CD14-positive monocyte (primary cell): ENCODE data around the gene SETD1A. TPM values are rescaled to one million over a fixed set of nuclear protein-coding genes. Genes with fewer than 3 reads are reported as not detected.
A peak's percentile ranks its signal among the peaks of the same experiment; 100 is the strongest.

ENCODE experiments used
- DNase-seq, 3 donors: peaks; one replicate each; pipeline ENCODE4 v3.0.0-alpha.2; 2011 to 2022
- H2AFZ ChIP-seq: 2 replicates; pipeline ENCODE4 v1.6.0; 2012; ENCODE audit warnings: mild to moderate bottlenecking, low read depth, low read length, inconsistent platforms; ENCODE audit not compliant: insufficient read depth, poor library complexity, severe bottlenecking
- H3K27ac ChIP-seq, 2 donors: 1 replicate in 1 of 2; 2 replicates in 1 of 2; pipeline ENCODE4 v1.5.1; 2012 to 2013; ENCODE audit warnings: low read length in 2 of 2, control low read depth in 1 of 2, inconsistent platforms in 1 of 2, low read depth in 1 of 2, mild to moderate bottlenecking in 1 of 2
- H3K27me3 ChIP-seq, 2 donors: one replicate each; pipeline versions ENCODE4 v1.6.0 to v1.6.1; 2011 to 2013; ENCODE audit warnings: low read length in 2 of 2; ENCODE audit not compliant: control insufficient read depth in 2 of 2, insufficient read depth in 2 of 2
- H3K36me3 ChIP-seq, 2 donors: replicated peaks in 1 of 2; 1 replicate in 1 of 2; 2 replicates in 1 of 2; pipeline versions ENCODE4 v1.5.1 to v1.6.1; 2012 to 2013; ENCODE audit warnings: low read length in 2 of 2, control low read depth in 1 of 2, inconsistent platforms in 1 of 2, mild to moderate bottlenecking in 1 of 2; ENCODE audit not compliant: insufficient read depth in 2 of 2, control insufficient read depth in 1 of 2
- H3K4me1 ChIP-seq, 2 donors: 1 replicate in 1 of 2; 2 replicates in 1 of 2; pipeline versions ENCODE4 v1.5.1 to v1.6.1; 2012 to 2013; ENCODE audit warnings: low read length in 2 of 2, control low read depth in 1 of 2, inconsistent platforms in 1 of 2, mild to moderate bottlenecking in 1 of 2, moderate library complexity in 1 of 2; ENCODE audit not compliant: insufficient read depth in 2 of 2, control insufficient read depth in 1 of 2
- H3K4me2 ChIP-seq: replicated peaks from 2 replicates; pipeline ENCODE3; 2012; ENCODE audit warnings: low read length, moderate library complexity, mild to moderate bottlenecking; ENCODE audit not compliant: poor library complexity, severe bottlenecking; ENCODE audit errors: extremely low read depth
- H3K4me3 ChIP-seq, 3 experiments: fragments of 200-600 bp in 1 of 3; sonication (generic) in 1 of 3; replicated peaks in 1 of 3; 1 replicate in 2 of 3; 2 replicates in 1 of 3; pipeline ENCODE4 v1.5.1; 2011 to 2013; ENCODE audit warnings: low read length in 3 of 3, mild to moderate bottlenecking in 3 of 3, control low read depth in 2 of 3, low read depth in 2 of 3, inconsistent platforms in 1 of 3, moderate library complexity in 1 of 3
- H3K79me2 ChIP-seq: 2 replicates; pipeline ENCODE4 v1.6.0; 2012; ENCODE audit warnings: mild to moderate bottlenecking, control low read depth, inconsistent platforms, low read length, moderate library complexity; ENCODE audit not compliant: insufficient read depth
- H3K9ac ChIP-seq: 2 replicates; pipeline ENCODE4 v1.6.0; 2017; ENCODE audit warnings: low read length, mild to moderate bottlenecking; ENCODE audit not compliant: insufficient read depth, poor library complexity, severe bottlenecking
- H3K9me3 ChIP-seq, 2 donors: replicated peaks in 1 of 2; 1 replicate in 1 of 2; 2 replicates in 1 of 2; pipeline versions ENCODE4 v1.5.1 to v1.6.1; 2012 to 2013; ENCODE audit warnings: low read length in 2 of 2, control low read depth in 1 of 2; ENCODE audit not compliant: control insufficient read depth in 1 of 2, insufficient read depth in 1 of 2
- H4K20me1 ChIP-seq: 2 replicates; pipeline ENCODE4 v1.6.0; 2012; ENCODE audit warnings: mild to moderate bottlenecking, low read length, control low read depth, moderate library complexity; ENCODE audit not compliant: insufficient read depth
- H3K27ac Mint-ChIP-seq, 7 donors: one replicate each; pipeline ENCODE4 v1.8.0; 2020; ENCODE audit warnings: mild to moderate bottlenecking in 7 of 7, mixed read lengths in 7 of 7, moderate library complexity in 6 of 7, inconsistent platforms in 2 of 7
- H3K27me3 Mint-ChIP-seq, 3 donors: one replicate each; pipeline ENCODE4 v1.8.0; 2021 to 2022; ENCODE audit warnings: low read depth in 3 of 3, mild to moderate bottlenecking in 3 of 3, mixed read lengths in 3 of 3, moderate library complexity in 3 of 3, inconsistent platforms in 1 of 3
- H3K36me3 Mint-ChIP-seq, 2 donors: one replicate each; pipeline ENCODE4 v1.8.0; 2020; ENCODE audit warnings: mixed read lengths in 2 of 2, inconsistent platforms in 1 of 2, mild to moderate bottlenecking in 1 of 2
- H3K4me1 Mint-ChIP-seq: one replicate; pipeline ENCODE4 v1.8.0; 2020; ENCODE audit warnings: mild to moderate bottlenecking, mixed read lengths
- H3K4me3 Mint-ChIP-seq, 2 donors: one replicate each; pipeline ENCODE4 v1.8.0; 2020; ENCODE audit warnings: mild to moderate bottlenecking in 2 of 2, mixed read lengths in 2 of 2, moderate library complexity in 1 of 2
- H3K9me3 Mint-ChIP-seq, 7 donors: one replicate each; pipeline ENCODE4 v1.8.0; 2020 to 2022; ENCODE audit warnings: mixed read lengths in 7 of 7, mild to moderate bottlenecking in 6 of 7, moderate library complexity in 6 of 7, inconsistent platforms in 2 of 7
- CTCF ChIP-seq: fragments of 200-600 bp; IDR thresholded peaks from one replicate; pipeline ENCODE4 v1.8.0; 2022; ENCODE audit warnings: antibody characterized with exemption, mild to moderate bottlenecking
- WGBS: methylation state at CpG from one replicate; pipeline ENCODE4 v1.1.5; 2013; ENCODE audit warnings: missing lambda C conversion rate; ENCODE audit not compliant: insufficient coverage; 5-methylcytosine and 5-hydroxymethylcytosine counted together
- intact Hi-C, 2 donors: fragments of 100-400 bp; cut with micrococcal nuclease; formaldehyde crosslinking; loops; one replicate each; pipeline versions ENCODE4 v1.15.0 to v1.15.1; 2023
- polyA plus RNA-seq, 3 donors: library from polyadenylated mRNA; depleted of rRNA in 1 of 3; unstranded in 2 of 3; stranded (reverse) in 1 of 3; fragments of 300-500 nt in 2 of 3; fragments of >200 nt in 1 of 3; fragmentation: Illumina TruSeq in 2 of 3; gene quantifications; 1 replicate in 2 of 3; 2 replicates in 1 of 3; pipeline ENCODE4 v1.2.3, GENCODE V29; 2012 to 2021

SETD1A gene
- polyA plus RNA-seq, 3 donors: 0.16 to 6.6 (median 1.3) TPM

DNA sequence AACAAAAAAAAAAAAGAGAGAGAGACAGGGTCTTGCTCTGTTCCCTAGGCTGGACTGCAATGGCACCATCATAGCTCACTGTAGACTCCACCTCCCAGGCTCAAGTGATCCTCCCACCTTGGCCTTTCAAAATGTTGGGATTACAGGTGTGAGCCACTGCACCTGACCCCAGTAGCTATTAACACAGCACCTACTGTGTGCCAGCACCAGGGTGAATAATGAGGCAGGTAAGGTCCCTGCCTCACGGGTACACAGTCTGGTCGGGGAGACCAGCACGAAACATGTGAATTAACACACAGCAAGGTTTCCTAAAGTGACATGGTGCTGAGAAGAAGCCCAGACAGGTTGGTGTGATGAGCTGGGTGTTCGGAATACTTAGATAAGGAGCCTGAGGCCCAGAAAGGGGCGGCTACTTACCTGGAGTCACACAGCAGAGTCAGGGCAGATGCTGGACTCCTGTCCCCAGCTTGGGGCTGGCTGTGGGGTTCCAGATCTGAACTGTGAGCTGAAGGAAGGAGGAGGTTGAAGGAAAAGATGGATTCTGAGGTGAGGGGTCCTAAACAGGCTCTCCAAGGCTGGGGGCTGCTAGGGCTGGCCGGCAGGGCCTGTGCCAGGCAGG is 44.7 kb upstream of the SETD1A start:
- no peak for DNase-seq
- 95% methylated on average over 3 of the region's 6 CpGs for WGBS
- H3K36me3 Mint-ChIP-seq: no peaks in the 10 kb centered on the region
- intact Hi-C loops: no loop called here
- Histone ChIP-seq H3K9me3 (no peaks in the 10 kb centered on the region), H3K4me1 (no peaks in the 10 kb centered on the region), H3K27ac (no peak overlapping the region), H2AFZ (no peak overlapping the region), H3K27me3 (no peaks in the 10 kb centered on the region), H3K36me3 (no peaks in the 10 kb centered on the region), H3K4me2 (no peak overlapping the region), H3K4me3 (no peak overlapping the region), H3K9ac (no peak overlapping the region), H4K20me1 (no peaks in the 10 kb centered on the region), H3K79me2 (no peaks in the 10 kb centered on the region)
- H3K4me1 Mint-ChIP-seq: peaks cover 3% of the 10 kb centered on the region
- peaks cover 0 to 8% (median 8%) of the 10 kb centered on the region in 3 donors for H3K27me3 Mint-ChIP-seq
- peak overlapping the region in 1 of 7 donors; percentile 7 for H3K27ac Mint-ChIP-seq
- TF ChIP-seq CTCF: no peak
- no peaks in the 10 kb centered on the region for H3K9me3 Mint-ChIP-seq
- no peak overlapping the region for H3K4me3 Mint-ChIP-seq

DNA sequence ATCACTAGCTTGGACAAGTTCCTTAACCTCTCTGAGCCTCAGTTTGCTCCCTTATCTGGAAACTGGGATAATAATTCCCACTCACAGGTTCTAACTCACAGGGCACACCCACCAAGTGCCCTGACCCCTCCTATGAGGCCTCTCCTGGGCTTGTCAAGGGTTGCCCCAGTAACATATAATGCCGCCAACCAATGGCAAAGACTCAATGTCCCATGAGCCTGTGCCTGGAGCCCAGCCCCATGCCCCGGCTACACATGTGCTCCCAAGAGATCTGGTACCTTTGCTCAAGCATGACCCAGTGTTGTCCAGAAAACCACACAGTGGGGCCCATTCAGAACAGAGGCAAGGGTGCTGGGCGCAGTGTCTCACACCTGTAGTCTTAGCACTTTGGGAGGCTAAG is 42.7 kb upstream of the SETD1A start:
- Mint-ChIP-seq H3K36me3 (no peaks in the 10 kb centered on the region), H3K27ac (no peak overlapping the region), H3K27me3 (peaks cover 0 to 8% (median 2%) of the 10 kb centered on the region in 3 donors), H3K4me3 (no peak overlapping the region), H3K9me3 (peaks cover 4 to 9% (median 6%) of the 10 kb centered on the region in 7 donors), H3K4me1 (peaks cover 9% of the 10 kb centered on the region)
- TF ChIP-seq CTCF: no peak
- H3K27me3 ChIP-seq: no peaks in the 10 kb centered on the region
- peaks cover 0 to 5% of the 10 kb centered on the region in 2 donors for H3K4me1 ChIP-seq
- DNase-seq: no peak
- H3K9me3 ChIP-seq: peaks cover 0 to 5% of the 10 kb centered on the region in 2 donors
- no peak overlapping the region for H3K4me3 ChIP-seq
- H3K9ac ChIP-seq: no peak overlapping the region
- intact Hi-C loops: no loop called here
- no peaks in the 10 kb centered on the region for H3K79me2 ChIP-seq
- H2AFZ ChIP-seq: no peak overlapping the region
- 93% methylated on average over 3 of the region's 3 CpGs for WGBS
- no peak overlapping the region for H3K27ac ChIP-seq
- no peaks in the 10 kb centered on the region for H4K20me1 ChIP-seq
- H3K4me2 ChIP-seq: no peak overlapping the region
- H3K36me3 ChIP-seq: no peaks in the 10 kb centered on the region
